ENCODE measurements around the gene PER2.
A peak's percentile ranks its signal among the peaks of the same experiment; 100 is the strongest.
"Not testable (repeated sequence)": the region's sequence is repeated elsewhere in the genome, so short reads cannot be mapped to it uniquely, and the experiment has no call there.

Gene PER2, protein sequence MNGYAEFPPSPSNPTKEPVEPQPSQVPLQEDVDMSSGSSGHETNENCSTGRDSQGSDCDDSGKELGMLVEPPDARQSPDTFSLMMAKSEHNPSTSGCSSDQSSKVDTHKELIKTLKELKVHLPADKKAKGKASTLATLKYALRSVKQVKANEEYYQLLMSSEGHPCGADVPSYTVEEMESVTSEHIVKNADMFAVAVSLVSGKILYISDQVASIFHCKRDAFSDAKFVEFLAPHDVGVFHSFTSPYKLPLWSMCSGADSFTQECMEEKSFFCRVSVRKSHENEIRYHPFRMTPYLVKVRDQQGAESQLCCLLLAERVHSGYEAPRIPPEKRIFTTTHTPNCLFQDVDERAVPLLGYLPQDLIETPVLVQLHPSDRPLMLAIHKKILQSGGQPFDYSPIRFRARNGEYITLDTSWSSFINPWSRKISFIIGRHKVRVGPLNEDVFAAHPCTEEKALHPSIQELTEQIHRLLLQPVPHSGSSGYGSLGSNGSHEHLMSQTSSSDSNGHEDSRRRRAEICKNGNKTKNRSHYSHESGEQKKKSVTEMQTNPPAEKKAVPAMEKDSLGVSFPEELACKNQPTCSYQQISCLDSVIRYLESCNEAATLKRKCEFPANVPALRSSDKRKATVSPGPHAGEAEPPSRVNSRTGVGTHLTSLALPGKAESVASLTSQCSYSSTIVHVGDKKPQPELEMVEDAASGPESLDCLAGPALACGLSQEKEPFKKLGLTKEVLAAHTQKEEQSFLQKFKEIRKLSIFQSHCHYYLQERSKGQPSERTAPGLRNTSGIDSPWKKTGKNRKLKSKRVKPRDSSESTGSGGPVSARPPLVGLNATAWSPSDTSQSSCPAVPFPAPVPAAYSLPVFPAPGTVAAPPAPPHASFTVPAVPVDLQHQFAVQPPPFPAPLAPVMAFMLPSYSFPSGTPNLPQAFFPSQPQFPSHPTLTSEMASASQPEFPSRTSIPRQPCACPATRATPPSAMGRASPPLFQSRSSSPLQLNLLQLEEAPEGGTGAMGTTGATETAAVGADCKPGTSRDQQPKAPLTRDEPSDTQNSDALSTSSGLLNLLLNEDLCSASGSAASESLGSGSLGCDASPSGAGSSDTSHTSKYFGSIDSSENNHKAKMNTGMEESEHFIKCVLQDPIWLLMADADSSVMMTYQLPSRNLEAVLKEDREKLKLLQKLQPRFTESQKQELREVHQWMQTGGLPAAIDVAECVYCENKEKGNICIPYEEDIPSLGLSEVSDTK (N-terminal part only)

DNA sequence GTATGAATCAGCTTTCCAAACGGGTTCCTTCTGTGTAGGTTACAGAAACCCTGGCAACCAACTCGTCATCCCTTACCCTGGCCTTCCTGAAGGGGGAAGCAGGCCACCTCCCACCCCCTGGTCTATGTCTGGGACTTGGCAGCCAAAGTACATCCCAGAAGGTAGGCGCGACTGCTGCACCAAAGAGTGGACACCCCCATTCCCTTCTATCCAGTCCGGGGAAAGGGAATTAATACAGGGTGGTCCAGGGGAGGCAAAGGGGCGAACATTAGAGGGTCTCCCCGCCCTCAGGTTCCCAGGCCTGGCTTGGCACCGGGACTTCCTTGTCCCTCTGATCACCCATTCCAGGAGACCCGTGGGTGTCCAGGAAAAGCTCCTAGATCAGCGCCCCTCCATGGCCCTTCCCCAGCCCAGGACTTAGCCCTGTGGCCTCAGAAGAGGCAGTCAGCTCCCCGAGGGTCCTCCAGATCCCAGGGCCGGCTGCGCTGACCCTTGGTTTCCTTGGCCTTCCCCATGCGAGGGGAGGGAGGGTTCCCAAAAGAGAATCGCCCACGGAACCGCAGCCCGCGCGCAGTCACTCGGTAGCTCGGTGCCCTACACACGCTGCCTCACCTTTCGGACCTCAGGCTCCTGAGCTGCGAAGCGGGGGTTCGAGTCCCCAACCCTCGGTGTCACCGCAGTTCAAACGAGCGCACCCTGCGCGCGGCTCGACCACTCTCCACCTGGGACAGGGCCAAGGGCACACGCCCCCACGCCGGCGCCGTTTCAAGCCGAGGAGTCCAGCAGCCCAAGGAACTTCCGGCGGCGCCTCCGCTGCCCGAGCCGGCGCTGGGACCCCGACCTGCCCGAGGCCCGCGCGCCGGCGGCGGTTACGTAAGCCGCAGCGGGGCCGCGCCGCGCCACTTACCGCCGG lies at the start of gene PER2:
TSS of gene PER2 (minus strand) at position 874 of the 913 bp plus-strand sequence. CDS start 10,674 bp downstream, outside the sequence.
- DNase-seq (ENCODE audit: low spot score): peak; percentile 40

DNA sequence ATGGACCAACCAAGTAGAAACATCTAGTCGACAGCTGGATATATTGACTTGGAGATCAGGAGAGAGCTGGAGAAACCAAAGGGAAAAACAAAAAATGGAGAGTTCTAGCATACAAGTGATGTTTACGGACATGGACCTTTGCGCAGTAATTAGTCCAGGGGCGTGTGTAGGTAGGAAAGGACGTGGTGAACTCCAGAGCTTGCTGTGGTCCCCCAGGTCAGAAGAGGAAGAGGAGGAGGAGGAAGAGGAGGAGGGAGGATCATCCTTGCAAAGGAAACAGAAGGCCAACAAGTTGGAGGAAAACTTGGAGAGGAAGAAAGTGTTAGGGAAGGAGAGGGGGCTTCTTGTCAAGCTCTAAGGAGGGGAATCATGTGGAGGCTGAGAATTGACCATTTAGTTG lies 49.4 kb upstream of the PER2 start:
- no peak for DNase-seq (ENCODE audit: low spot score)

DNA sequence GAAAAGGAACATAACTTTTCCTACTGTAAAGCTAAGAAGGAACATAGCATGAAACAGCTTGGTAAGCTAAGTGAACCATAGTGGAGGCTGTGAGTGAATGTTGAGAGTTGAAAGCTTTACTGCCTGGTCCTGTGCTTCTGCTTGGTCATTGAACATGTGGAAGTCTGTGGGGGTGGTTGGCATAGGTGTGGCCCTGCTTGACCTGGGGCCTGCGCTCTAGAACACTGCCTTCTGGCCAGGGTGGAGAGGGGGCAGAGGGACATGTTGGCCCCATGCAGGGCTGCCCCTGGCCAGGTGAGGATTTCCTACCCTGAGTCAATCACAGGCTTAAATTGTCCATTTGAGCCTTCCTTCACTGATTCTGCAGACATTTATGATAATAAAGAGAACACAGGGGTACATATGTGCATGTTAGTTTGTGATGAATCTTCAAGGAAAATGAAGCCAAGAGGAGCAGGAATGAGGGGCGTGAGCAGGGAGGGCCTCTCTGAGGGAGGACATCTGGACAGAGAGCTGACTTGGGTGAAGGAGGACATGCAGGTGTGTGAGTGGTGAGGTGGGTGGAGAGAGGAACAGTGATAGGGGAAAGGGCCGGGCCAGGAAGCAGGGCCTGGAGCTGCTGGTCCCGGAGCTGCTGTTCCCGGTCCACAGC lies 48.5 kb upstream of the PER2 start:
- no peak for DNase-seq (ENCODE audit: low spot score)

DNA sequence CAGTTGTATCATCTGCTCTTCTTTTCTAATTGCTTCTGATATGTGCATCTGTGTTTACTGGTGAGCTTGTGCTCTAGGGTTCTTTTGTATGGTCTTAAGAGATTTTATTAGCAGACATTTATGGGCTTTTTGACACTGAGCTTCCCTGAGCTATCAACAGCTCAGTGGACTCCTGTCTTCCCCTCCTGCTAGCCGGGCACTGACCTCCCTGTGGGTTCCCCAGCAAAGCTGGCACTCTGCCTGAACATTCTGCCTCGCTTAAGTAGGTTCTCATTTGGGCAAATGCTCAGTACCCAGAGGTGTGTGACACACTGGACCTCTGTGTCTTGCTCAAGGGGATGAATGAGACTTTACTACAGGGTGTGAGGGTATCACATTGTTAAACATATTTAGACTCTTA lies 47.7 kb upstream of the PER2 start:
- no peak for DNase-seq (ENCODE audit: low spot score)

DNA sequence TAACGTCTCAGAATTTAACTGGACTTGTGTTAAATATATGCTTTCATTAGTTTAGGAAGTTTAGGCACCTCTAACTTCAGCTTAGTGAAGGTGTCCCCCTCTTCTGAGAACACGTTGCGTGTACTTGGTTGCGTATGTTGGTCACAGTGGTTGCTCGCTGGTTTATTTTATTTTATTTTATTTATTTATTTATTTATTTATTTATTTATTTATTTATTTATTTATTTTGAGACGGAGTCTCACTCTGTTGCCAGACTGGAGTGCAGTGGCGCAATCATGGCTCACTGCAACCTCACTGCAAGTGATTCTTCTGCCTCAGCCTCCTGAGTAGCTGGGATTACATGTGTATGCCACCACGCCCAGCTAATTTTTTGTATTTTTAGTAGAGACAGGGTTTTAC lies 47.2 kb upstream of the PER2 start:
- DNase-seq (ENCODE audit: low spot score): not testable (repeated sequence)

DNA sequence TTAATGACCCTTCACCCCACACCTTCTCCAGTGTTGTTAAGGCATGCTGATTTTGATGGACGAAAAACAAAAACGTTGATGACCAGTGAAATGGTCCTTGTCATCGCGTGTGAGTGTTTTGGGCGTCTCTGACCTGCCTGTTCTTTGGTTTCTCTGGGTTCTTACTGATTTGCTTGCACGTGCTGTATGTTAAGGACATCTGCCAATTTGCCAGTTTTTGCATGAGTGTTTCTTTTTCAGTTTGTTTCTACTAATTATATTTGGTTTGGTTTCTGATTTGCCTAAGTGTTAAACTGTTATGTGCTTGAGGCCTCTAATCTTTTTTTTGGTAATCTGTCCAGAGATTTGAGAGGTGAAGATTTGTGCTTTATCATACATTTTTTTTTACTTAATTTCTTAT lies 46.5 kb upstream of the PER2 start:
- peak; percentile 52 for DNase-seq (ENCODE audit: low spot score)

DNA sequence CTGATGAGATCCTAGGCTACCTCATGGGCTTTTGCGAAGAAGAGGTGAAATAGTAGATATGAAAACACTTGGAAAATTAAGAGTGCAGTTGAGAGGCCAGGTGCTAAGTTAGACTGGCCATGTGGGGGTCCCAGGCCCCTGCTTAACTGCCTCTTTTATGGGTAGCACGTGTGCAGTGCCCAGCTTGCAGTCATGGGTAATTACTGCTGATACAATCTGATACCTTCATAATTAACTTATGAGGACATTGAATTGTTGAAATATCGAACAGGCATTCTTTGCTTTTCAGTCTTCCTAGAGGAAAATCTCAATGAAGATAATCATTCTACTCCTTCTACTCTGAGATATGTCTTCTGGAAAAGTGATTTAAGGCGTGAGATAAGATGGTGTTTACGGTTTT lies 43.5 kb upstream of the PER2 start:
- DNase-seq (ENCODE audit: low spot score): no peak

DNA sequence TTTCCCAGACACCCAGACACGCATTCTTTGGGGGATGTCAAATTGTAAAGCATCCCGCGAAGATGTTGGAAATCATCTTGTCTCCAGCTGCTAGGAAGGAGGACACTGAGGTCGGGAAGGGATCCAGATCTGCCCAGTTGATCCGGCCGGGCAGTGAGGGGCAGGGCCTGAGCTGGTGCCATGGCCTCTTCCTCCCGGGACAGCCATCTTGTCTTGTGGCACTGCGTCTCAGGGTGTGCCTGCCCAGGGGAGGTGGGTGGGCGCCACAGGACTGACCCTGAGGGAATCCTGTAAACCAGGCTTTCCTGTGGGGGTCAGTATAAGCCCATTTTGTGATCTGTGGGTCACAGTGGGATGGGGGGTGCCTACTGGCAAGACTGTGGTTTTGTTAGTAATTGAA lies 42.0 kb upstream of the PER2 start:
- no peak for DNase-seq (ENCODE audit: low spot score)

DNA sequence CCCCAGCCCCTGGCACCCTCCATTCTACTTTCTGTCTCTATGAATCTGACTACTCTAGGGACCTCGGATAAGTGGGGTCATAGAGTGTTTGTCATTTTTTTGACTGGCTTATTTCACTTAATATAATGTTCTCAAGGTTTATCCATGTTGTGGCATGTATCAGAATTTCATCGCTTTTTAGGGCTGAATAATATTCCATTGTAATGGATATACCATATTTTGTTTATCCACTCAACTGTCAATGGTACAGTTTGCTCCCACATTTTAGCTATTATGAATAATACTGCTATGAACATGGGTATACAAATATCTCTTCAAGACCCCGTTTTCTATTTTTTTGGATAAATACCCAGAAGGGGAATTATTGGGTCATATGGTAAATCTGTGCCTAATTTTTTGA lies 39.3 kb upstream of the PER2 start:
- no peak for DNase-seq (ENCODE audit: low spot score)

DNA sequence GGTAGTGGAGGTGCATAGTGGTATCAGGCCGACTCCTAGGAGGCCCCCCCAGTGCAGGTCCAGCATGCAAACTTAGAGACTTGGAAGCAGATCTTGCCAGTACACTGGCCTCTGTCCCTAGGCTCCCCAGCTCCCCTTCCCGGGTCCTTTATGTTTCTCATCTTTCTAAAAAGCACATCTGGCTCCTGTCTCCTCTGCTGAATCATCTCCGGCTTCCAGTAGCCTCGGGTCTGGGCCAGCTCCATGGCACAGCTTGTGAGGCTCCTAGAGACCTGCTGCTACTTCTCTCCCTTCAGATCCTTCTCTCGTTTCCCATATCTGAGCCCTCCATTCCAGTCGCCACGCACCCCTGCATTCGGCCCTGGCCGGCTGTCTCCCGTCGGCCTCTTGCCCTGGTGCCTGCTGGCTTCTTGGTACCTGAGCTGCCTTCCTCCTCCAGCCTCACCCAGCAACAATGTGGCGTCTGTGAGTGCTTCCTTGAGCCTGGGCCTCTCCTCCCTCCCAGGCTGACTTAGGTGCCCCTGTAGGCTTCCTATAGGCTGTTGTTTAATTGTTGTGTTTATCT lies 38.5 kb upstream of the PER2 start:
- DNase-seq (ENCODE audit: low spot score): no peak

DNA sequence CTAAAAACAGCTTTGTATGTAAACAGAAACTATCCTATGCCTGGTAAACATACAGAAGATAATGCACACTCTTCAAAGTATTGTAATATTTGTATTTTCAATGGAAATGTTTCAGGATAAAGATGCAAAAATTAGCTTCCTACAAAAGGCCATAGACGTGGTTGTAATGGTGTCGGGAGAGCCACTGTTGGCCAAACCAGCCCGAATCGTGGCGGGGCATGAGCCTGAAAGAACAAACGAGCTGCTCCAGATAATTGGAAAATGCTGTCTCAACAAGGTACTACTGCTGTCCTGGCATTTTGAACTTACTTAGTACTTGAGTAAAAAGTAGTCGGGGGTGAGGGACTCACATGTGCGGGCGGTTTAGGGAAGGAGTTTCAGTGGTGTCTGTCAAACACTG lies 37.3 kb upstream of the PER2 start:
- DNase-seq (ENCODE audit: low spot score): no peak

DNA sequence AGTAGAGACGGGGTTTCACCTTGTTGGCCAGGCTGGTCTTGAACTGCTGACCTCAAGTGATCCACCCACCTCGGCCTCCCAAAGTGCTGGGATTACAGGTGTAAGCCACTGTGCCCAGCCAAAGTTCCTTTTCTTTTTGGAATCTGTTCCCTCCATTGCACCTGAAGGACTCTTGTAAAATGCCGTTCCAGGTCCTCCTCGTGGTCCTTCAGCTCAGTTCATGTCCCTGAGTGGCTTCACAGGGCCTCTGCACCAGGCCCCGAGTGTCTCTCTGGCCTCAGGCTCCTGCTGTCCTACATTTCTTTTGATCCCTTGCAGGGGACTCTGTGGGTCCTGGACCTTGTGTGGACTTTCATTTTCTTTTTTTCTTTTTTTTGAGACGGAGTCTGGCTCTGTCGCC lies 35.8 kb upstream of the PER2 start:
- not testable (repeated sequence) for DNase-seq (ENCODE audit: low spot score)

DNA sequence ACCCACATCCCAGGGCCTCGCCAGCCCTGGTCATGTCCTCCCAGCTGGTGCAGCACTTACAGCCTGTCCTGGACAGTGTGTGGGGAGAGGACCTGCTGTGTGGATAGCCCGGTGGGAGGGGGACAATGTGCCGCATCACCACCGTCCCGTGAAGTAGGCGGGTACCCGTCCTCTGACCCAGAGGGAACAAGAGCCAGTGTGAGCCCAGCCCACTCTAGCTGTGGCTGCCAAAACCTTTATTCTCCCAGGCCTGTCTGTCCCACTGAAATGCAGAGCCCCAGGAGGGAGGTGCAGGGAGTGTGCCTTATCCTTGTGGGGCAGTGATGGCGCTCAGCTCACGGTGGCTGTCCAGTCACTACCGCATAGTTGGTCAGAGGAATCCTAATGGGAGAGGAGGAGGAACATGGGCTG lies 33.6 kb upstream of the PER2 start:
- no peak for DNase-seq (ENCODE audit: low spot score)

DNA sequence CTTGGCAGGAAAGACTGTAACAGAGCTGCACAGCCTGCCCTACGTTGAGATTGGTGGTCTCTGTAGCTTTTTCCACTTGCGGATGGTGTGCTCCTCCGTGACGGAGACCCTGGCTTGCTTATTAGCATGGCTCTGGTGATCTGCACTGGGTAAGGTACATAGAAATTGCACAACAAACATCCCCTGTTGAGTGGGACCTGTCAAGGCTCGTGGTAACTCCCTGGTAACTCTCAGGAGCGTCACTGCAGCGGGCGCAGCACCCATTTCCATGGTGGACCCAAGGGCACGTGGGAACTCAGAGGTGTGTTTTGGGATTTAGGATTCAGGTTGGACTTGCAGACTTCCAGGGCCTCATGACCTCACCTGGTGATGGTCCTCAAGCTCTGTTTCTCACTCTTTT lies 33.1 kb upstream of the PER2 start:
- no peak for DNase-seq (ENCODE audit: low spot score)

DNA sequence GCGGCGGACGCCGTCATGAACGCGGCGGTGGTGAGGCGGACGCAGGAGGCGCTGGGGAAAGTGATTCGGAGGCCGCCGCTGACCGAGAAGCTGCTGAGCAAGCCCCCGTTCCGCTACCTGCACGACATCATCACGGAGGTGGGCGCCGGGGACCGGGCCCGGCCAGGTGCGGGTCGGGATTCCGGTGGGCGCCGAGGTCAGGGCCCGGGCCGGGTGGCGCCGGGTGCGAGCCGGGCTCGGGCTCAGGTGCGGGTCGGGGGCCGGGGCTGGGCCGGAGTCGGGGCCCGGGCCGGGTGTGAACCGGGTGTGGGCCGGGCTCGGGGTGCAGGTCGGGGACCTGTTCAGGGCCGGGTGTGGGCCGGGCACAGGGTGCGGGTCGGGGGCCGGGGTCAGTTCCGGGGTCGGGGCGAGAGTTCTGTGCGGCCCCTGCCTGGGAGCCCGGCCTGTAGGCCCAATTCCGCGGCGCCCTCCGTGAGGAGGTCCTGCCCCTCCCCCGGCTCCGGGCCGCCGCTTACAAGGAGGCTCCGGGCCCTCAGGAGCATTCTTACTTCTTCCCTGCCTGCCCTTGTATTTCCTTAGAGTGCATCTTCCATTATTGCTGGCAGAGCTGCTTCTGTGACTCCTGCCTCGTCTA lies 32.4 kb upstream of the PER2 start:
- DNase-seq (ENCODE audit: low spot score): peak; percentile 44

DNA sequence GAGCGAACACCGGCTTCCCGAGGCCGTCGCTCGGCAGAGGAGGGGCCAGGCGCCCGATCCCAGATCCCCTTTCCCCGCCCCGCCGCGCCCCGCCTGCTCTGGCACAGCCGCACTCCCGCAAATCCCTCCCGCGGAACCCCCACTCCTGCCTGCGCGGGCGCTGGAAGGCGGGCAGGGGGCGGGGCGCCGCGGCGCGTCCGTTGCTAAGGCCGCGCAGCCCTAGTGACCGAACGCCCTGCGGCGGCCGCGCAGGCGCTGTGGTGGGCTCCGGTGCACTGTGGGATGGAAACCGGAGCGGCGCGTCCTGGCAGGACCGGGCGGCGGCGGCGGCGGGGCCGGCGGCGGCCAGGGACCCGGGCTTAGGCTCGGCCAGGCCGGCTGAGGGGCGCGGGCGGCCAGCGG lies 31.8 kb upstream of the PER2 start, which contains the start of gene TRAF3IP1:
TSS of gene TRAF3IP1 (plus strand) at position 273 of the 402 bp plus-strand sequence. CDS start 145 bp downstream, outside the sequence.
- DNase-seq (ENCODE audit: low spot score): peak; percentile 97

DNA sequence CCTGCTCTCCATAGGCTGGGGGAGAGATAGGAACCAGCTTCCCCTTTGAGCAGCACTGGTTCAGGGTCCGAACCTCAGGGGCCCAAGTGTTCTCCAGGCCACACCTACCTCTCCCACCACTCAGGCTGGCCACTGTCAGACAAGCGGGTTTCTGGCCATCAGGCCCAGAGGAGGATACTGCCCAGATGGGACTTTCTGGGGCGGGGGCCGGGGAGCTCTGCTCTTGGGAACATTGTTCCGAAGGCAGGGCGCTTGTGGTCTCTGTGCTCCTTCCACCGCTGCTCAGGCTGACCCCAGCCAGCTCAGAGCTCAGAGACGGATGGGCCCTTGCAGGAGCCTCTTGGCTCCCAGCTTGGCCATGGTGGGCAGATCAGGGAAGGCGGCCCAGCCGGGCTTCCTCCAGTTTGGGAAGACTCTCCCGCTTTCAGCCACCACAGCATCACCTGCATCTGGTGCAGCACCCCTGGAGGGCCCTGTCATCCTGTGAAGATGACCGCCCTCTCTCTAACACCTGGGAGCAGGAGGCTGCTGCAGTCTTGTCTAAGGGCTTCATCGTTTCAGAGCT lies 26.7 kb upstream of the PER2 start:
- no peak for DNase-seq (ENCODE audit: low spot score)

DNA sequence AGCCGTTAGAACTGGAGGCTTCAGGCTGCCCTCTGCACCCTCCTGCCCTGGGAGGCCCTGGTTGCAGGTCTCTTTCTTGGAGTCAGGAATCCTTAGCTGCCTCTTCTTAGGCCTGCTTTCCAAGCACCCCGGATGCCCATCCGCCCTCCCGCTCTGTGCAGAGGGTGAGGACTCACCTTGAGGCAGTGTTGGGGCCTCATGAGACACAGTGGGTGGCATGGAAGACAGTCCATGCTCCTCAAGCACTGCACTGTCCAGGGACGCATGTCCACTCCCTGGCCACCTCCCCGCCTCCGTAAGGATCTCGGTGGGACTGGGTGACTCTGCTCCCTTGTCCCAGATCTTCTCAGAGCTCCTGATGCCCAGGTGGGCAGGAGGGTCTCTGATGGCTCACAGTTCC lies 26.2 kb upstream of the PER2 start:
- no peak for DNase-seq (ENCODE audit: low spot score)

DNA sequence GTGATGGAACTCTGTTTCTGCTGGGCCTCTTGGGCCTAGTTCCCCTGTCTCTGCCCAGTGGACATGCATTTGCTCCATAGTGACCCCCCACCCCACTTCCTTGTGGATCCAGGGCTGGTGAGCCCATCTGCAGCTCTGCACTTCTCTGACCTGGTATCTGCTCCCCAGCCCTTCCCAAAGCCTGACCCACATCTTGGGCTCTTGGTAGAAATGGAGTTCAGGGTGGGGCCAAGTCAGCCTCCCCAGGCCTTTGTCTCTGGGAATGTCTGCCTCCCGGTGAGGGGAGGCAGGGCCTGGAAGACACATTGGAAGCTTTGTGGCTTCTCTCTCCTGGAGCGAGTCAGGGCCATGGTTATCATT lies 25.6 kb upstream of the PER2 start:
- DNase-seq (ENCODE audit: low spot score): no peak

Data from germinal center (tissue), 1 donor.